Measurements from ENCODE around the gene YTHDF2.
"Not testable (repeated sequence)": the region's sequence is repeated elsewhere in the genome, so short reads cannot be mapped to it uniquely, and the experiment has no call there.

YTHDF2 gene

GRCh38 chr1:28736450-28737306 lies at the start of gene YTHDF2:
YTHDF2 (plus strand) TSS chr1:28736940; CDS start chr1:28737121, 181 bp downstream.
- DNase-seq (ENCODE audit: low read depth in 1 of 2, low spot score in 1 of 2), result peak; percentile 97 to 98

GRCh38 chr1:28691627-28692026 lies 45.1 kb upstream of the YTHDF2 start:
- DNase-seq (ENCODE audit: low read depth in 1 of 2, low spot score in 1 of 2), result not testable (repeated sequence)

- no peak for DNase-seq (ENCODE audit: low read depth in 1 of 2, low spot score in 1 of 2)
Observed at GRCh38 chr1:28703629-28704028, 33.1 kb upstream of the YTHDF2 start.

GRCh38 chr1:28716336-28716735 lies 20.4 kb upstream of the YTHDF2 start:
- DNase-seq (ENCODE audit: low read depth in 1 of 2, low spot score in 1 of 2), result no peak

DNA sequence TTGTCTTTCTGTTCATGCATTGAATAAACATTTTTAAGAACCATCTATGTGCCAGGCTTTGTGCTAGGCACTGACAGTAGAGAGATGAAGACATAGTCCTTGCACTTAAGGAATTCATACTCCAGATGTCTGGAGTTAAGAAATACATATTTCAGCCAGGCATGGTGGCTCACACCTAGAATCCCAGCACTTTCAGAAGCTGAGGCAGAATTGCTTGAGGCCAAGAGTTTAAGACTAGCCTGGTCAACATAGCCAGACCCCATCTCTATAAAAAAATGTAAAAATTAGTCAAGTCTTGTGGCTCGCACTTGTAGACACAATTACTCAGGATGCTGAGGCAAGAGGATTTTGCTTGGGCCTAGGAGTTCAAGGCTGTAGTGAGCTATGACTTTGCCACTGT lies 18.6 kb upstream of the YTHDF2 start:
- no peak for DNase-seq (ENCODE audit: low read depth in 1 of 2, low spot score in 1 of 2)

DNA sequence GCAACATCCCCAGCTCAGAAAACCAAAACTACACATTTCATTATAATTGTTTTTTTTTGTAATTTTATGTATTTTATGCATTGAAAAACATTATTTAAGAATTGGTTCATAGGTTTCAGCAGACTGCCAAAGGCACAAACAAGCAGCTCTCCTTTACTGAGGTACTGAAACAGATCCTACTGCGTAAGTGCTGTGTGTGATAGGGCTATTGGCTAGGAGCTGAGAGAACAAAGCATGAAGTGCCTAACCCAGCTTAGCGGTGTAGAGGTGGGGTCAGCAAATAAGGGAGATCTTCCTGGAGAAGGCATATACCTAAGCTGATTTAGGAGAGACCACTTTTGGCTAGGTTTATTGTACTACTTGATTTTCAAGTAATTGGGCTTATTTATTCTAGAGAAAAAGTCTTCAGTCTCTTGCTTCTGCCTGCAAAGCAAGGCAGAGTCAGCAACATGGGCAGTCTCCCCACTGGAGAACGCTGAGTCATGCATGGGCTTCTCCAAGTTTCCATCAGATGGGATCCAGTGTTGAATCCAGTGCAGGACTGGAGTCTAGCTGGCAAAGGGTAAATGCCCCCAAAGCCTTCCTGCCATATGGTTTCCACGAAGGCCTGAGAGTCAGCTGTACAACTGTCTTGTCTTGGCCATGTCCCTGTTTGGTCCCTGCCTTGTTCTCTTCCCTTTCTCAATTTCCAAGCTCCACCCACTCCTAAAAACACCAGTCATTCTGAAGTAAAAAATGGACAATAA lies 18.0 kb upstream of the YTHDF2 start:
- DNase-seq (ENCODE audit: low read depth in 1 of 2, low spot score in 1 of 2), result no peak

- DNase-seq (ENCODE audit: low read depth in 1 of 2, low spot score in 1 of 2), result no peak
Observed at GRCh38 chr1:28719332-28719619, 17.5 kb upstream of the YTHDF2 start.

DNA sequence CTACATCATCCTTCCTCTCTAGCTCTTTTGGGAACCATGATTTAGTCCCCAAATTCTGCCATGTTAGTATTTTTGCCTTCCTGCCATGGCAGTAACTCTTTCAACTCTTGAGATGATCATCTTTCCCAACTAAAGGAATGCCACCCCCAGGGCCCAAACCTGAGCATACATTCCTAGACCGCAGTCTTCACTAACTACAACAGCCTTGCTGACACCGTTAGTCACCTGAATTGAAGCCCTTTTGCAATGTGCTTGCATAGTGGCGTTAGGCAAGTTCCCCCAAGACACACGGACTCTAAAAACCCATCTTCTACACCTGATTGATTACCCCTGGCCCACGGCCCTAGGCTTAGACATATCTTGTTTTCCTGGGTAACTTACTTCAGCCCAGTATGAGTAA lies 16.4 kb upstream of the YTHDF2 start:
- no peak for DNase-seq (ENCODE audit: low read depth in 1 of 2, low spot score in 1 of 2)

DNA sequence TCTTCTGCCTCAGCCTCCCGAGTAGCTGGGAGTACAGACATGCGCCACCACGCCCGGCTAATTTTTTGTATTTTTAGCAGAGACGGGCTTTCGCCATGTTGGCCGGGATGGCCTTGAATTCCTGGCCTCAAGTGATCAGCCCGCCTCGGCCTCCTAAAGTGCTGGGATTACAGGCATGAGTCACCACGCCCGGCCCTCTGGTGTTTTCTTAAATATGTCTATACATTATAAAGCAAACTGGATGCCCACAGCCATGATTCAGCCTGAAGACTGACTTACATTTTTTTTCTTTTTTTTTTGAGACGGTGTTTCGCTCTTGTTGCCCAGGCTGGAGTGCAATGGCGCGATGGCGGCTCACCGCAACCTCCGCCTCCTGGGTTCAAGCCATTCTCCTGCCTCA lies 14.8 kb upstream of the YTHDF2 start:
- not testable (repeated sequence) for DNase-seq (ENCODE audit: low read depth in 1 of 2, low spot score in 1 of 2)

GRCh38 chr1:28725365-28725764 lies 11.4 kb upstream of the YTHDF2 start:
- DNase-seq (ENCODE audit: low read depth in 1 of 2, low spot score in 1 of 2), result not testable (repeated sequence)

GRCh38 chr1:28735961-28736449 lies 735 bp upstream of the YTHDF2 start:
- no peak for DNase-seq (ENCODE audit: low read depth in 1 of 2, low spot score in 1 of 2)

DNA sequence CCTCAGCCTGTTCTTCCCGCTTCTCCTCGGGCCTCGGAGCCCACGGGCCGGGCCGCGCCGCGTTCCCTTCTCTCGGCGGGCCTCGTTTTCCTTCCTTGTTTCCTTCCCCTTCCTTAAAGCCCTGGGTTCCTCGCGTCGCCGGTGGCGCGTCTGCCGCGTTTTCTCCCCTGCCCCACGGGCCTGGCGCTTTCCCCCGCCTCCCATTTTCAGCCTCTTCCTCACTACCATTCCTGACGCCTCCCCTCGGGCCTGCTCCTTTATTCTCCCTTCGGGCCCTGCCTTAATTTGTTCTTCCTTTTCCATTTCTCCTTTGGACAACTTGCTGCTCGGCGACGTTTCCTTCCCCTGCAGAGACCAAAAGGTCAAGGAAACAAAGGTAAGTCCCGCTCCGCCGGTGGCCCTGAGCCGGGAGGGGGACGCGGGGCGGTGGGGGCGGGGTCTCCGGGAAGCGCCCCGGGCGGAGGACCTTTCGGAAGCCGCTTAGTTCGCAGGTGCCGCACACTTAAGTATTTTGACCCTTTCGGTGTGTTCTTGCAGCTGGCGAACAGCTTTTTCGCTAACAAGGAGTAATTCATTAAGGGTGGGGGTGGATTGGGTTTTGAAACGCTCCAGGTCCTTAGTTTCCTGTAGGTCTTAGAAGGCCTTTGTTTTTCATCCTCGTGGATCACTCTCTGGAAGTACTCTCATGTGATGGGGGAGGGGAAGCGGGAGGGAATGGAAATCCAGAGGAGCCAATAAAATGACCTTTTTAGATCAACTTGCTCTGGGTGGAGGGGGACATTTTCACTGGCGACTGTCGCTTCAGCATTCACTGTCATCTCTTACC lies 780 bp downstream of the YTHDF2 start:
- DNase-seq (ENCODE audit: low read depth in 1 of 2, low spot score in 1 of 2), result peak; percentile 20 to 39

DNA sequence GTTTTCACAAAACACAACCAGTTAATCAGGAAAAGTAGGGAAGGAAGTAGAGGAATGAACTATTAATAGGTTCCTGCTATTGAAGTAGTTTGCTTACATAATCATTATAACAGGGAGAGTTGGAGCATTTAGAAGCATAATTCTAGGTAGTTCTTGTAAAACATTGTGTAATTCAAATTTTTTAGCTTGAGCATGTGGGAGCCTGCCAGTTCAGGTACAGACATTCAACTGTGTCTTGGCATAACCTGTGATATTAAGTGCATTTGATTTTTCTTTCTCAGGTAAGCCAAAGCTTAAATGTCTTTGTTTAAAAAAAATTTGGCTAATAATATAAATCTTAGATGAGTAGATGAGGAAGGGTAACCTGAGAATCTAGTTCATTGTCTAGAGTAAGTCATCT lies 3.4 kb downstream of the YTHDF2 start:
- no peak for DNase-seq (ENCODE audit: low read depth in 1 of 2, low spot score in 1 of 2)

- DNase-seq (ENCODE audit: low read depth in 1 of 2, low spot score in 1 of 2), result no peak
Observed at GRCh38 chr1:28744184-28744583, 7.4 kb downstream of the YTHDF2 start.

DNA sequence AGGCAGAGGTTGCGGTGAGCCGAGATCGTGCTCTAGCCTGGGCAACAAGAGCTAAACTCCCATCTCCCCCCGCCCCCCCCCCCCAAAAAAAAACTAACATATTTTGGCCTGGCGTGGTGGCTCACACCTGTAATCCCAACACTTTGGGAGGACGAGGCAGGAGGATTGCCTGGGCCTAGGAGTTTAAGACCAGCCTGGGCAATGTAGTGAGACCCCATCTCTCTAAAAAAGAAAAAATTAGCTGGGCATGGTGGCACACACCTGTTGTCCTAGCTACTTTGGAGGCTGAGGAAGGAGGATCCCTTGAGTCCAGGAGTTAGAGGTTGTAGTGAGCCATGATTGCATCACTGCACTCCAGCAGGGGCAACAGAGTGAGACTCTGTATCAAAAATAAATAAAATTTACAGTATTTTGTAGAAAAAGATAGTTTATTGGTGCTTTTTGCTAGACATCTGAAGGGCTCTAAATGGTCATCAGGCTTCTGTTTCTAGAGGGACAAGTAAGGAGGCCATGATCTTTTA lies 9.0 kb downstream of the YTHDF2 start:
- no peak for DNase-seq (ENCODE audit: low read depth in 1 of 2, low spot score in 1 of 2)

DNA sequence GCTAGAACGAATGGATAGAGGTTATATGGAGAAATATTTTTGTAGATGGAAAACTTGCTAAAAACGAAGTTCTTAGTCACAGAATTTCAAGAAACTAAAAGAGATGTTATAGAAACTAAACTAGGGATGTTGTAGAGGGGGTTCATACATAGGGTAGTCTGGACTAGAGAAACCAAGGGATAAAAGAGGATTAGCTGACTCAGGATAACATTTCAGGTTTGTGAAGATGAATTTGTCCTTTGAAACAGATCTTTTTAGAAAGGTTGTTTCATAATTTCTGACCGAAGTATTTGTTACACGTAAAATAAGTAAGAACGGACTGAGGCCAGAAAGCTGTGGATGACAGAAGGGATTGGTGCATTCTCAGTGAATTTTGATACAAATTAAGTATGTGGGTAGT lies 13.6 kb downstream of the YTHDF2 start:
- no peak for DNase-seq (ENCODE audit: low read depth in 1 of 2, low spot score in 1 of 2)

DNA sequence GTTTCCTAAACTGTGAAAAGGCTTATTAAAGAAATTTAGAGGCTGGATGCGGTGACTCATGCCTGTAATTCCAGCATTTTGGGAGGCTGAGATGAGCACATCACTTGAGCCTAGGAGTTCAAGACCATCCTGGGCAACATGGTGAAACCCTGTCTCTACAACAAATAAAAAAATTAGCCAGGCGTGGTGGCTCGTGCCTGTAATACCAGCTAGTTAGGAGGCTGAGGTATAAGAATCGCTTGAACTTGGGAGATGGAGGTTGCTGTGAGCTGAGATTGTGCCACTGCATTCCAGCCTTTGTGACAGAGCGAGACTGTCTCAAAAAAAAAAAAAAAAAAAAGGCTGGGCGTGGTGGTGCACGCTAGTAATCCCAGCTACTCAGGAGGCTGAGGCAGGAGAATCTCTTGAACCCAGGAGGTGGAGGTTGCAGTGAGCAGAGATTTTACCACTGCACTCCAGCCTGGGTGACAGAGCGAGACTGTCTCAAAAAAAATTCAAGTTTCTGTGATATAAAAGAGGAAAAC lies 14.1 kb downstream of the YTHDF2 start:
- DNase-seq (ENCODE audit: low read depth in 1 of 2, low spot score in 1 of 2), result not testable (repeated sequence)

GRCh38 chr1:28751315-28752060 lies 14.7 kb downstream of the YTHDF2 start:
- no peak for DNase-seq (ENCODE audit: low read depth in 1 of 2, low spot score in 1 of 2)

DNA sequence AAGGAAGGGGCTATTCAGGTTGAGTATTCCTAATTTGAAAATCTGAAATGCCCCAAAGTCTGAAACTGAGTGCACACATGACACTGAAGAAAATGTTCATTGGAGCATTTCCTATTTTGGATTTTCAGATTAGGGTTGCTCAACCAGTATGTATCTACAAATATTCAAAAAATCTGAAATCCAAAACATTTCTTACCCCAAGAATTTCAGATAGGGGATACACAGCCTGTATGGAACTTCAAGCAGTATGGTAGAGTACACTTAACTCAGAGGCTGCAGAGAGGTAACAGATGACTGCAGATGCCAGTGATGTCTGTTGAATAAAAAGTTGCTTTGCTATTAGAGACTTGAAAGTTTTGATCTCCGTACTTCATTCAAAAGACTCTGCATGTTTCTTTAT lies 19.0 kb downstream of the YTHDF2 start:
- no peak for DNase-seq (ENCODE audit: low read depth in 1 of 2, low spot score in 1 of 2)

- no peak for DNase-seq (ENCODE audit: low read depth in 1 of 2, low spot score in 1 of 2)
Observed at GRCh38 chr1:28756846-28757245, 20.1 kb downstream of the YTHDF2 start.

Data from stimulated activated CD4-positive, alpha-beta T cell treated with anti-CD3 and anti-CD28 coated beads, Interleukin-15, amount 100 ng/mL, for 1 hour (primary cell).